Skin of body (tissue), 2 donors: ENCODE data around the gene ADGB. TPM values are rescaled to one million over a fixed set of nuclear protein-coding genes. Genes with fewer than 3 reads are reported as not detected.
"Not testable (repeated sequence)": the region's sequence is repeated elsewhere in the genome, so short reads cannot be mapped to it uniquely, and the experiment has no call there.

Source experiments
- DNase-seq: peaks from one replicate; lab custom pipeline; 2025; lab: John Stamatoyannopoulos, UW
- total RNA-seq: library from RNA; depleted of rRNA; stranded (reverse); fragments of >200 nt; gene quantifications from one replicate; pipeline ENCODE4 v1.2.3, GENCODE V29; 2014

ADGB gene
- total RNA-seq, 1 donor from 2014 or later: 0.10 TPM

DNA sequence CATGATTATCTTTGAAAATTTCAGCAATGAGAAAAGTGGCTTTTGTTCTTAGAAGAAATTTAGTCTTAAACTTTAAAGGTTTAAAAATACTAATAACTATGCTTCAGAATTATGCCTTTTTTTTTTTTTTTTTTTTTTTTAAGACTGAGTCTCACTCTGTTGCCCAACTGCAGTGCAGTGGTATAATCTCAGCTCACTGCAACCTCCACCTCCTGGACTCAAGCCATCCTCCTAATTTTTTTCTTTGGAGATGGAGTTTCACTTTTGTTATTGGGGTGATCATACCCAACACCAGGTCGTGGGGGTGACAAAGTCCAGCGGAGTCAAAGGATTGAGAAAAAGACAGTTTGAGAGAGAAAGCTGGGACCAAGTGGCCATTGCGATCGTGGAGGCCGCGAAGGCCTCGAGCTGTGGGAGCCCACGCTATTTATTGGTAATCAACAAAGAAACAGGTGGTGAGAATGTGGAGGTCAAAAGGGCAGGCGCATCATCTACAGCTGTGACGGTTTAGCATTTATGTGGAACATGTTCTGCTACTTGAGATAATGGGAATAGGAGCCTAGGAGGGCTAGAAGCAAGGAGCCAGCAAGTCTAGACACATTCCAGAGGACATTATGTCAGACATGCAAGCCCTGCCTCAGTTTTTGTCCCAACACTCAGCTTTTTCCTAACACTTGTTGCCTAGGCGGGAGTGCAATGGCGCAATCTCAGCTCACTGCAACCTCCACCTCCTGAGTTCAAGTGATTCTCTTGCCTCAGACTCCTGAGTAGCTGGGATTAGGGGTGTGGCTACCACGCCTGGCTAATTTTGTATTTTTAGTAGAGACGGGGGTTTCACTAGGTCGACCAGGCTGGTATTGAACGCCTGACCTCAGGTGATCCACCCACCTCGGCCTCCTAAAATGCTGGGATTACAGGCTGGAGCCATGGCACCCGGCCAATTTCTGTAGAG, 217.0 kb downstream of the ADGB start:
- not testable (repeated sequence) for DNase-seq

DNA sequence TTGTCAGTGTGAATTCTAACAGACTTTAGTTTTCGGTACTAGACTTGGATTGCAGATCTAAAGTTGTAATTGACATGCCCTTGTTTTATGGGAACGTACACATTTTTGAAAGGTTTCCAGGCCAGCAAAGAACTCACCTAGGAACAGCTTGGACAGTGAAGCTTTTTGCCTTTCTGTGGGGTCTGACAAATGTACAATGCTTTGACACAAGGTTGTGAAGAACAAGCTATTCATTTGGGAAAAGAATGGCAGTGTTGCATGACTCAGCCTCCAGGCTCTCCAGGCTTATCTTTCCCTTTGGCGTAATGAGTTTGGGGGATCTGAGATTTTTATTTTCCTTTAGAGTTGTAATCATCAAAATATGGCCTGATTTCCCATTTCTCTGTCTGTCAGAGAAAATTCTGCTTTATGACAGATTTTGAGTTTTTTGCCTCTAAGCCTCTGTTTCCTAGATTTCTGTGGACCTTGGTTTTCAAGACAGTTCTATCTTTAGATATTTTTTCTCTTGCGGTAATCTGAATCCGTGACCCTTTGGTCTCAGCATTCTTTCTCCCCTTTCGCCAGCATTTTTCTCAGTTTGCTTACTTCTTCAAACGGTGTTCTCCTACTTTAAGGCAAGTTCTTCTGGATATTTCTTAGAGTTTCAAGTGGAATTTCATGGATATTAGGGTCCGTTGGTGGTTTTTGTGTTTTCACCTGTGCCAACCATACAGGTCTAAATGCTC, 221.0 kb downstream of the ADGB start:
- no peak for DNase-seq

DNA sequence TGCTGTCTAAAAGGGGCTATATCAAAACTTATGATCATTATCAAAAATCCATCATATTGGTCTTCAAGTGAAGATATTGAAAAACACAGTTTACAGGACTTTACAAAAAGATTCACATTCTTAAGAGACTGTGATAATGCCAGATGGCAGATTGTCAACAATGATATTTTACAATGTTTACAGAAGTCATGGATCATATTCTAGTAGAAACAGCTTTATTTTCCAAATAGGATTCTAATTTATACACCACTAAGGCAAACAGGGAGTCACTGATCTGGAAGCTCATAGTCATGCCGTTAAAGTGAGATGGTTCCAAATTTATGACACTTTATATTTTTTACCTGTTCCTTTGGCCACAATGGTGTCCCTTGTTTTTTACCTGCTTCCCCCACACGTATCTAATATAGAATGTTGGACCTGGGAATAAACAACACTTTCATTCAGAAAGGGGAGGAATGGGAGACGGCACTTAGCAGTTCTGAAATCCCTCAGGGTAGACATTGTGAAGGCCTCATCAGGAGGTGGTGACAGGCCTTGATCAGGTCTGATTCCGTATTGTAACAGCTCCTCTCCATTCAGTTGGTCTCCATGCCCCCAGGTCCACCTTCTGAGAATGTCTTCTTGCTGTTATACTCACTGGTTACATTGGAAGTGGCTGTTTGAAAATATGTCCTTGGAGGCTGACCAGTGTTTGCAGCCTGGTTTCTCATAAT, 228.6 kb downstream of the ADGB start:
- DNase-seq: no peak

DNA sequence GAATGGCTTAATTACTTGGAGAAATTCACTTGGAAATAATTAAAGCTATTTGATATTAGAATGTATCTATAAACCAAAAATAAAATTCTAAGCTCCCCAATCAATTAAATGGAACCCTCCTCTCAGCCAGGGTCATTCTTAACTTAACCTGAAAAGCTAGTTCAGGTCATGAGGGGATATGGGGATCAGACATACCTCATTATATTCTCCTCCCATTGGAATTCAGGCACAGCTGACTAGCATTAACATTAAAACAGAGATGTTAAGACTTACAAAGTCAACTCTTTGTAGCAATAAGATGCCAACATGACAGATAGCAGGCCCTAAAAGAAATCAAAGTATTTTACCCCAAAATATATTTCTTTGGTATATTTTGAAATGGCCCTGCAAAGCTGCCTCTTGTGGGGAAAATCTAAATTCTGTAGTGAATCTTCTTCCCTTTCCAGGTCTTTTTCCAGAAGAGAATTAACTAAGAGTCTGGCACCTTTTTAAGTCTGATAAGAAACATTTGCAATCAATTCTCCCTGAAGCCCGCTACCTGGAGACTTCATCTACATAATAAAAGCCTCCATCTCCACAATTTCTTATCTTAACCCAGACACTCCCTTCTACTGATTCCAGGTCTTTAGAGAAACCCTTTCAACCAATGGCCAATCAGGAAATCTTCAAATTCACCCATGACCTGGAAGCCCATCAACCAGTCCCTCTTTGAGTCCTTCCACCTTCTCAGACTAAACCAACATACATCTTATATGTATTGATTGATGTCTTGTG, 231.2 kb downstream of the ADGB start:
- DNase-seq: no peak

DNA sequence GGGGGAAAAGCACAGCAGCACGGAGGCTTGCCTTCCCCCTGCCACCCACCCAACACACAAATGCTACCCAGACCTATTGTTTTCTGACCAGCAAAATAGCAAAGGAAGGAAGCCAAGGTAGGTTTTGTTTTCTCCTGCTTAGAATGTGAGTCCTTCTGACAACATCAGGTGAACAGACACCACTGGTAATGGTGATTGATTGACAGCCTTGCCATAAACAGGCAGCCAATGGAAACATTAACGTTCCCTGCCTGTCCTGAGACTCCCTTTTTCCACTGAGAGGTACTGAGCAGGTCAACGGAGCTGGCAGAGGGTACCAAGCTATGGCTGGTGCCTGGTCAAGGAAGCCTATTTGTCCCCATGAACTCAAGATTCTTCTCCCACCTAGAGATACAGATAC, 234.4 kb downstream of the ADGB start:
- DNase-seq: no peak

DNA sequence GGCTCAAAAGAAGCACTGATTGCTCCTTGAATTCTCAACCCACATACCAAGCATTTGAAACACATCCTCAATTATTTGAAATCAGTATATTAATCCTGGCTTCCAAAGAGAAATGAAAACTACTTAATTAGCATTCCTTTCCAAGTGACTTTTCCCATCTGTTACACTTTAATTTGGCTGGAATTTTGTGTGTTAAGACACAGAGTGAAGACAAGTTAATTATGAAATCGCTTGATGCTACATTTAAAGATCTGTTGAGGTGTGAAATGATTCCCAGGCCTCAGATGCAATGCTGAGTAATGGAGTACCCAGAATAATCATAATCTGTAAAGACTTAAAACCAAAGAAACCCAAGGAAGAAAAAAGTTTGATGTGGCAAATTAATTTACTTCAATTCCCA, 241.4 kb downstream of the ADGB start:
- DNase-seq: no peak

DNA sequence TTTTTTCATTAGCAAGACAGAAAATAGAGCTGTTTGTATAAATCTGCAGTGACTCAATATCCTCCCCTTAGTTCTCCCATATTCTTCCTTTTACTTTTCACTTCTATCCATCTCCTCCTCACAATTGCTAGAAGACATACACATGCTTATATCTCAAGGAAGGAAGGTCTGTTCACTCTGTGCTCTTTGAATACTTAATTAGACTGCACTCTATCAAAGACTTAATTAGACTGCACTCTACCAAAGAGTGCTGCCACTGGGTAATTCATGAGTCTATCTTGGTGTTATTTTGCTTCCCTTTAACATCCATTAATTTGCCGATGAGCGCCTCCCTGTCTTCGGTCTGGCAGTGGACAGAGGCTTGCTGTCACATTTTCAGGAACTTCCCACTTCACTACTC, 241.9 kb downstream of the ADGB start:
- no peak for DNase-seq

DNA sequence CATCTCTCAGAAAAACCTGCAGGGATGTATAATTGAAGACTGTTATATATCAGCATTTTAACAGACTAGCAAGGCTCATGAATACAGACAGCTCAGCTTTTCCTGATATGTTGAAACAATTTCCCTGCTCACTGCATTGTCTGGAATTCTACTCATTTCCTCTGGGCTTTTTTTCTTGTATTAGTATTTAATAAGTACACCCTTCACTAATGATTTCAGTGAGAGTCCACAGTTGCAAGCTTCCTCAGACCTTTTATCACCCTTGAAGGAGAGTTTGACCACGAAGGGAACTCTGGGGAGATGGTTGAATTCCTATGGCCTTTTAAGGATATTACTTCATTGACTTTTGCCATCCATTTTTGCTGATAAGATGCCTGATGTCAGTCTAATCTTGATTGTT, 248.7 kb downstream of the ADGB start:
- DNase-seq: no peak

DNA sequence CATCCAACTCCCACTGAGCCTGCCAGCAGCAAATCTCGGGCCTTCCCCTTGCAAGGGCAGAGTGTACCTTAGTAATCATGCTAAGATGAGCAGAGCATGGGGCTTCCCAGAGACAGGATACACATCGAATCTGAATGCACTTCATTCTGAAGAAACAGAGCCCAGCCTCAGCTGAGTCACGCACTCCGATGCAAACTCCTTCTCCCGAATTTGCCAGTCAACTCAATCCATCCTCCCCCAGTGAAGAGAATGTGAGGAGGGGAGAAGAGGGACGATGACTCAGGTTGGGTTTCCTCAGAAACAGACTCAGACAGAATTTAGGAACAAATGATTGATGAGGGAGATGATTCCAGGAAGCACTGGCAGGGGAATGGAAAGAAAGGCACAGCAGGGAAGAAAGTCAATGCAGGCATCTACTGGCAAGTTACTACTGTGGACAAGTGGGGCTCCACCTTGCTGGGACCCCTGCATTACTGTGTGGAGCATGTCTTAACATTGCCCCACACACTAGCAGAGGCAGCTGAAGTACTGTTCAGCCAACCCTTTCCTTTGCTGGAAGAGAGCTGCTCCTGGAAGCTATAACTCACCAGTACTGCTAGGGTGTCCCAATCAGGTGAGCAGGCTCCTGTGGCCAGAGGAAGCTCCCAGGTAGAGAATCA, 251.6 kb downstream of the ADGB start:
- no peak for DNase-seq

DNA sequence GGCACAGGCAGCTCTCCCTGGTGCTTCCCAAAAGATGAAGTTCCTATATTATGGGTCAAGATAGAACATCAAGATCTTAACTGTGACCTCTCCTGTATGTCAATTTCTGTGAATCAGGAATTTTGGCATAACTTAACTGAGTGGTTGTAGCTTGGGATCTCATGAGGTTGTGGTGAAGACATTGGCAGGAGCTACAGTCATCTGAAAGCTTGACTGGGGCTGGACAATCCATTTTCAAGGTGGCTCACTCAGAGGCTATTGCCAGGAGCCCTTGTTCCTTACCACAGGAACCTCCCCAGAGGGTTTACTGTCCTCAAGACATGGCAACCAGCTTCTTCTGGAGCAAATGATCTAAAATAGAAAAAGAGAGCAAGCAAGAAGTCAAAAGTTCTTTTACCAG, 252.2 kb downstream of the ADGB start:
- no peak for DNase-seq

DNA sequence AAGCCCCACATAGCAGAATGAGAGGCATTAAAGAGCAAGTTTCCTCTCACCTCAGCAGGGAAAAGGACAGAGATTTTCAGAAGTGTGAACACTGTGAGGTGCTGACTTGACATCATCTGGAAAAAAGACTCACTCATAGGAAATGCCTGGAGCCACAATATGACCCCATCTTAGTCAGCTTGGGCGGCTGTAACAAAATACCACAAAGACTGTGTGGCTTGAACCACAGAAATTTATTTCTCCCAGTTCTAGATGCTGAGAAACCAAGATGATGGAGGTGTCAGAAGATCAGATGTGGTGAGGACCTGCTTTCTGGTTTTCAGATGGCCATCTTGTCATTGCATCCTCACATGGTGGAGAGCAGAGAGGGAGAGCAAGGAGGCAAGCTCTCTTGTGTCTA, 253.1 kb downstream of the ADGB start:
- no peak for DNase-seq

DNA sequence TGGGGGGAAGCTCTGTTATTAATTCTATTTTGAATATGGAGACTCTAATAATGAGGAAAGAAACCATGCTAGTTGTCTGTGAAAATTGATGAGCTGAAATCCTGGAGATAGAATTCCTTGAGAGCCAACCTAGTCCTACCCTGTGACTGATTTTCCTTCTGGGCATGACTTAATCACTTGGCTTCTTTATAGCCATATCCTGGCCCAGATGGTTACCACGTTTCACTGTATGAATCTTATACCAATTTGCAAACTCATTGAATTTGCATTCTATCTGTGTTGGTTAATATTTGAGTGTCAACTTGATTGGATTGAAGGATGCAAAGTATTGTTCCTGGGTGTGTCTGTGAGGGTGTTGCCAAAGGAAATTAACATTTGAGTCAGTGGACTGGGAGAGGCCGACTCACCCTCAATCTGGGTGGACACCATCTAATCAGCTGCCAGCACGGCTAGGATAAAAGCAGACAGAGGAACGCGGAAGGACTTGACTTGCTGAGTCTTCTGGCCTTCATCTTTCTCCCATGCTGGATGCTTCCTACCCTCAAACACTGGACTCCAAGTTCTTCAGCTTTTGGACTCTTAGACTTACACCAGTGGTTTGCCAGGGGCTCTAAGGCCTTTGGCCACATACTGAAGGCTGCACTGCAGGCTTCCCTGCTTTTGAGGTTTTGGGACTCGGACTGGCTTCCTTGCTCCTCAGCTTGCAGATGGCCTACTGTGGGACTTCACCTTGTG, 255.9 kb downstream of the ADGB start:
- not testable (repeated sequence) for DNase-seq

DNA sequence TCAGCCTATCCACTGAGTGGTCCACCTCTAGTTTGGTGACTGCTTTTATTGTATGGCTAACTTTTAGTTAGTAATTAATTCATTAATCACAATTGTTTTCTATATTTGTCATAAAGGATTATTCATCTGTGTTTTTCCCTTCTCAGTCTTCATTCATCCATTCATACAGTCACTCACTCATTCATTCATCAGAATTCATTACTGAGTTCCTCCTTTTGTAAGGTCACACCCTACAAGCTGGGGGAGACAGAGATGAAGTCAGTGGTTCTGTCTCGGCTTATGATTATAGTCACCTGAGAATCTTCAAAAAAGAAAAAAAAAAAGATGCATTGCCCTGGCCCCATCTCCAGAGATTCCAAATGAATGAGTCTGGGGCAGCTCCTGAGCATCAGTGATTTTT, 257.1 kb downstream of the ADGB start:
- no peak for DNase-seq

DNA sequence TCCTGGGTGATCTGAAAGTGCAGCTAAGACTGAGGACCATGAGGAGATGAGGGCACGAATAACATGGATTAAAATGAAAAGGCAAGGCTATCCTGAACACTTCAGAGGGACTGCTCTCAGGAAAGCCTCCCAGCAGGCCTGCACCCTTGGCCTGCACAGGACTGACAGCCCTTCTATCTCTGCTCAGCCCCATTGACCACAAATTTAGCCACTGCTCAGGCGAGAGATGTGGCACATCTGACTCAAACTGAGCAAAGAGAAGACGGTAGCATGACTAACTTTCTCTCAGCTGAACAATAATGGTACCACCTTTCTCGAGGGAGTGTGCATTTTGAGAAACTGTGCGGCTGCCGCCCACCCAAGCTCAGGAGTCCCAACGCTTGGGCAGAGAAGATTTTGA, 257.5 kb downstream of the ADGB start:
- DNase-seq: no peak

DNA sequence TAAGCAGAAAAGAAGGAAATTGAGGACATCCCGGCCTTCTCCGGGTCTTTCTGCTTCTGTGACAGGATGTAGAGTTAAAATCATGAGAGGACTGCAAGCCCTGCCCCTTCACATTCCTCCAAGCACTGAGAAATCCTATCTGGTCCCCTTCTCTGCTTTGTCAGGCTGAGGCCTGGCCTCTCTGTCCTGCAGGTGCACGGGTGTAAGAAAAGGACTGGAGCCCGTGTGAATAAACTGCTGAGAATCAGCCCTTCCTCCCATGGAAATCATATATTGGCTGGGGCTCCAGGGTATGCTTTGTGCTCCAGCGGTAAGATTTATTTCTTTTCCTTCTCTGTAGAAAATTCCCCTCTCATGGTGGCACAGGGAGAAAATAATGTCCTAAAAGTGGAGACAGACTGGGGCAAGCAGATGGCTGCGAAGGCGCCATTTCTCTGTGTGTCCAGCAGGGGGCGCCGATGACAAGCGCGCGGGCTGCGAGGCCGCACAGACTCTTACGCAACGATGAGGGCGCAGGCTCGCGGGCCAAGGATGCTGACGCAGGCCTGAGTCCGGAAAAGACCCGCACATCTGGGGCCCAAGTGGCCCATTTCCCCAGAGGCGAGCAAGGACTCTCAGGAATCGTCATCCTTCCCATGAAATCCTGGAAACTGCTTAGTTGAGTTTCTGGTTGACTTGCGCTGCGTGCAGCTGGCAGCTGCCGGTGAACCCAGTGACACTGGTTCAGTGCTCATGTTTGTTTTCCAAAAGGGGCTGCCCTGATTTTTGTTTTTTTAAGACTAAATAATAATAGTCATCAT, 258.6 kb downstream of the ADGB start:
- DNase-seq: peak; percentile 64

DNA sequence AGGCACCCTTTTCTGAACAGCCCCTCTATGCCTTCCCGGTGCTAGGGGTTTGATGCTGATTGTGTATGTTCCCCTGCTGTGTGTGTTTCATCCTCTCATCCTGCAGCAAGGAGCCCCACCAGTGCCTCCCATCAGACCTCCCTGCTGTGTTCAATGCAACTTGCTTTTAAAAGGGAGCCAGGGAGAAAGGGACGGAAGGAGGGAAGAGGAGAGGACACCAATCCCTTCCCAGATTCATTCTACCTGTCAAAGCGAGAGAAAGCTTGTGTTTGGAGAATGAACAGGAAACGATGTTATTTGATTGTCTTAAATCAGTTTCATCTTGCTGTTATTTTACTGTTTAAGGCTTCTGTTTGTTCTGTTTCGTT, 259.2 kb downstream of the ADGB start:
- no peak for DNase-seq

DNA sequence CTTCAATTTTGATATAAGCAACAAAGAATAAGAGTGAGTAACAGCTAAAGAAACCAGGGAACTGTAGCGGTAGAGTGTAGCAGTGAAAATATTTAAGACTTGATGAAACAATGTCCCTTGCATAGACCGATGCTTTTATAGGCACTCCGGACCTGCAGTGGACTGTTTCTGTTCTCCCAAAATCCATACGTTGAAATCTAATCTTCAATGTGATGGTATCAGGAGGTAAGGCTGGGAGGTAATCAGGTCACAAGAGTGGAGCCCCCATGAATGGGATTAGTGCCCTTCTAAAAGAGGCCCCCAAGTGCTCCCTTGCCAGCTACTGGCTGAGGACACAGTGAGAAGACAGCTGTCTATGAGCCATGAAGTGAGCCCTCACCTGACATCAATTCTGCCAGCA, 260.4 kb downstream of the ADGB start:
- no peak for DNase-seq

DNA sequence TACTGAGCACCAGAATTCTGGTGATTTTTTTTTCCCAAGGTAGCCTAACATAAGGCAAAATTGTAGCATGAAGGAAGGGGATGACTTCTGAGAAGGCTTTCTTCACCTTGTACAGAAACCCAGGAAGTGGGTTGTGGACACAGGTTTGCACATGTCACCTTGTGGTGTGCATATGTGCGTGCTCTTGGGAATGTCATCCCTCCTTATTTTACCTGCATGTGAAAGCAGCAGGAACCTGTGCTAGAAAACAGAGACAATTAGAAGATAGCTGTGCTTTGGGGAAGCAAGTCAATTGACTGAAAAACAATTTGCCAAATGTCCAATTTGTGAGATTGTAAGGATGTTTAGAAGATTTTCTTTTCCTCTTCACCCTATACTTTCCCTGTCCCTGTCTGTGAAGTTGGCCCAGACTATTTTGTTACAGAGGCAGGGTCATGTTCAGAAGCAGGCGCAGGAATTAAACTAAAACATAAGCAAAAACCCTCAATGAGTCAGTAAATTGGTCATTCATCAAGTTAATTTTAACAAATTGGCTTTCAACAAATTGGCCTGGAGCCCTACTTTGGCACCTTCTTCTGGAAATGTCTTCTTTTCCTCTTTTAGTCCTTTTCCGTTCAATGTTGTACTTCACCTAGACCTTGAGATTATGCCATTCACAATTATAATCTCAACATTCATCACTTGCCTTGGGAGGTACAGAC, 261.2 kb downstream of the ADGB start:
- no peak for DNase-seq

DNA sequence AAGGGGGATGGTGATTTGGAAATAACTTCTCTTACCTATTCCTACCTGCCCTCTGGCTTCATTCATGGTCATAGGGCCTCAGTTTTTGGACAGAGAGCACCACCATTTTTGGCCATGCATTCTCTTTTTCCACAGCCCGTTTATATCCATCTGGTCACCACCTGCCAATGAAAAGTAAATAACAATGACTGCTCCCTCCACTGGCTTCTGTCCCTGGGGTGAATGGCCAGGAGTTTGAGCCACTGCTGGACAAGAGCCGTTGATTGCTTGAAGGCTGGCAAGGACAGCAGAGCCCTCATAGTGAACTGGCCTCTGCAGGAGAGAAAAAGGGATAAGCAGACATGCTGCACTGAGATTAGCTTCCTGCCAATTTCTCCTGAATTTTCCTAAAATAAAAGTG, 261.8 kb downstream of the ADGB start:
- DNase-seq: no peak
